ENCODE measurements around the gene CPT1A. TPM values are rescaled to one million over a fixed set of nuclear protein-coding genes. Genes with fewer than 3 reads are reported as not detected.

The CPT1A gene
- total RNA-seq, 4 donors from 2014 or later, result 6.9 to 32.1 (median 12.9) TPM

DNA sequence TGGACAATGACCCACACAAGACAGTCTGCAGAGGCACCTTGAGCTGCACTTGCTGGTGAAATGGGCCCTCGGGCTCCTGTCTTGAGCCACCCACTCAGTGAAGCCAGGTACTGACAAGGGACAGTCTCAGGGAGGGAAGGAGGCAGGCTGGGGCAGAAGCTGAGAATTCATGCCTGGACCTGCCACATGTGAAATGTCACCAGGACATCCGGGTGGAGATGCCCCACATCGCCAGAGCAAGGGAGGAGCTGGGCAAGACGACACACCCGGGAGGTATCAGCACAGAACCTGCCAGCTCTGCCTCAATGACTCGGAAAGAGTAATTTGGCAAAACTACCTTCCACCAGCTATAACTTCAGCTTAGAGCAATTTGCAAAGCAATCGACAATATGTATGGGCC lies 23.5 kb downstream of the CPT1A start:
- Histone ChIP-seq H3K9me3 (no peaks in the 10 kb centered on the region), H3K27ac (no peak overlapping the region), H3K27me3 (no peaks in the 10 kb centered on the region), H3K4me1 (no peaks in the 10 kb centered on the region), H3K4me3 (no peak overlapping the region), H3K36me3 (peaks cover 0 to 6% of the 10 kb centered on the region in 2 donors)
- DNase-seq (no peak), ATAC-seq (no peak)
- in situ Hi-C loops (cut with MboI; ENCODE audit: low sequenced_read_pairs in 4 of 4) (no loop called here), intact Hi-C loops (cut with DNase I; ENCODE audit: low total_unique reads) (no loop called here)
- TF ChIP-seq POLR2A (IDR thresholded peaks at IDR 0.05) (no peak), CTCF (IDR thresholded peaks at IDR 0.05 in 4 of 5, conservative IDR thresholded peaks at IDR 0.05 in 1 of 5) (no peak)

- Histone ChIP-seq H3K4me1 (no peaks in the 10 kb centered on the region), H3K9me3 (no peaks in the 10 kb centered on the region), H3K36me3 (peaks cover 0 to 9% of the 10 kb centered on the region in 2 donors), H3K27me3 (no peaks in the 10 kb centered on the region), H3K27ac (no peak overlapping the region), H3K4me3 (no peak overlapping the region)
- in situ Hi-C loops (cut with MboI; ENCODE audit: low sequenced_read_pairs in 4 of 4) (no loop called here), intact Hi-C loops (cut with DNase I; ENCODE audit: low total_unique reads) (no loop called here)
- TF ChIP-seq POLR2A (IDR thresholded peaks at IDR 0.05), result no peak
- no peak for TF ChIP-seq CTCF (IDR thresholded peaks at IDR 0.05 in 4 of 5, conservative IDR thresholded peaks at IDR 0.05 in 1 of 5)
- DNase-seq (no peak), ATAC-seq (no peak)
Observed at GRCh38 chr11:68817554-68817953, 24.2 kb downstream of the CPT1A start.

DNA sequence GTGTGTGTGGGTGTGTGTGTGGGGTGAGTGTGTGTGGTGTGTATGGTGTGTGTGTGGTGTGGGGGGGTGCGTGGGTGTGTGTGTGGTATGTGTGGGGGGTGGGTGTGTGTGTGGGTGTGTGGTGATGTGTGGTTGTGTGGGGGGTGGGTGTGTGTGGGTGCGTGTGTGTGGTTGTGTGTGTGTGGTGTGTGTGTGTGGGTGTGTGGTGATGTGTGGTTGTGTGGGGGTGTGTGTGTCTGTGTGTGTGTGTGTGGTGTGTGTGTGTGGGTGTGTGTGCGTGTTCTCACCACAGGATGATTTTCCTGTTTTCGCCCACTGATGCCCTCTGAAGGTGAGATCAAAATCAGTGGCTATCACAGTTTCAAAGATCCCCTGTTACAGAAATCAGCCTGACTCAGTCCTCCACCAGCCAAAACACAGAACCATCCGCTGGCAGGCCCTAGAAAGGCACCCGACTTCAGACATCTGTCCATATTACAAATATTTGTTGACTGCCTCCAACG lies 24.7 kb downstream of the CPT1A start:
- Histone ChIP-seq H3K27me3 (no peaks in the 10 kb centered on the region), H3K36me3 (peaks cover 0 to 15% of the 10 kb centered on the region in 2 donors), H3K4me3 (no peak overlapping the region), H3K4me1 (no peaks in the 10 kb centered on the region), H3K27ac (no peak overlapping the region), H3K9me3 (no peaks in the 10 kb centered on the region)
- DNase-seq, result no peak
- in situ Hi-C loops (cut with MboI; ENCODE audit: low sequenced_read_pairs in 4 of 4) (no loop called here), intact Hi-C loops (cut with DNase I; ENCODE audit: low total_unique reads) (no loop called here)
- TF ChIP-seq CTCF (IDR thresholded peaks at IDR 0.05 in 4 of 5, conservative IDR thresholded peaks at IDR 0.05 in 1 of 5), result no peak
- TF ChIP-seq POLR2A (IDR thresholded peaks at IDR 0.05), result no peak
- no peak for ATAC-seq

DNA sequence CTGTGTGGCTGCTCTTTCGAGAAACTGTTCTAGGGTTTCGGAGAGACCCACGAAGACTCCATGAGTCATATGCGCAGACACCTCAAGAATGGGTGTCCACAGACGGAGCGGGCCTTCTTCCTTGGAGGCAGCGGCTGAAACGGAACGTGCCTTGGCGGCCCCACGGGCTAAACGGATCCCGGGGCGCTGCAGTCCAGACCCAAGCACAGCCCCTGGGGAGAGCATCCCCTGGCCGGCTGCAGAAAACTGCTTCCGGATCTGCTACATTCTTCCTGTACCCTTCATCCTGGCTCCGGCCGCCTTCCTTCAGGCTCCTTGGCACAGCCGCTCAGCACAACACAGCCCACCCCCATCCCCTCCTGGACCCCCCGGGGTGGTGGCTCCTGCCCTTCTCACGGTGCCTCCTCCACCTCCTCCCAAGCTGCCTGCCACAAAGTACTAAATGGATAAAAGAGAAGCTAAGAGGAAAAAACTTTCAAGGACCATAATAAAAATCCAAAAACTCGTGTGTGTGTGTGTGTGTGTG lies 25.4 kb downstream of the CPT1A start:
- H3K27me3 ChIP-seq, result no peaks in the 10 kb centered on the region
- no peak for DNase-seq
- no peak for ATAC-seq
- peaks cover 0 to 18% of the 10 kb centered on the region in 2 donors for H3K36me3 ChIP-seq
- H3K27ac ChIP-seq, result no peak overlapping the region
- TF ChIP-seq POLR2A (IDR thresholded peaks at IDR 0.05) (no peak), CTCF (IDR thresholded peaks at IDR 0.05 in 4 of 5, conservative IDR thresholded peaks at IDR 0.05 in 1 of 5) (no peak)
- in situ Hi-C loops (cut with MboI; ENCODE audit: low sequenced_read_pairs in 4 of 4) (no loop called here), intact Hi-C loops (cut with DNase I; ENCODE audit: low total_unique reads) (no loop called here)
- no peak overlapping the region for H3K4me3 ChIP-seq
- H3K9me3 ChIP-seq, result no peaks in the 10 kb centered on the region
- H3K4me1 ChIP-seq, result no peaks in the 10 kb centered on the region

DNA sequence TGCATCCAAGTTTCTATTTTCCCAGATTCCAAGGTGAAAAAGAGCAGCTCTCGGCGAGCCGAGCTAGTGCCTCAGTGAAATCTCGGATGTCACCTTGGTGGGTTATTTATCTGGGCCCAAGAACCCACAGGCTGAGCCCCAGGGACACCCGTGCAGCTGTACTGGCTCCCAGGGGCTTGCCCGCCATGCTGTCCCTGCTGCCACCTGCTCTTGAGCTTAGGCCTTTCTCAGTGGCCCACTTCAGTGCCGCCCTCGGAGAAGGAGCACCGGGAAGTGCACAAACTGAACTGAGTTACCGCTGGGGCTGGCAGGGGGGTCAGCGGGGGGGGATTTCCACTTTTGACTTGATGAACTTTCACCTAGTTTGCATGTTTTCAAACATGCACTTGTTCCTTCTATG lies 27.9 kb downstream of the CPT1A start:
- Histone ChIP-seq H3K27ac (no peak overlapping the region), H3K4me3 (no peak overlapping the region), H3K36me3 (peaks cover 0 to 22% of the 10 kb centered on the region in 2 donors), H3K9me3 (no peaks in the 10 kb centered on the region), H3K4me1 (peaks cover 15 to 21% of the 10 kb centered on the region in 2 donors), H3K27me3 (no peaks in the 10 kb centered on the region)
- ATAC-seq (no peak), DNase-seq (no peak)
- no peak for TF ChIP-seq CTCF (IDR thresholded peaks at IDR 0.05 in 4 of 5, conservative IDR thresholded peaks at IDR 0.05 in 1 of 5)
- TF ChIP-seq POLR2A (IDR thresholded peaks at IDR 0.05), result no peak
- in situ Hi-C loops (cut with MboI; ENCODE audit: low sequenced_read_pairs in 4 of 4) (no loop called here), intact Hi-C loops (cut with DNase I; ENCODE audit: low total_unique reads) (no loop called here)
